Right atrium auricular region (tissue), 2 donors: ENCODE results near the gene BMX. TPM values are rescaled to one million over a fixed set of nuclear protein-coding genes. Genes with fewer than 3 reads are reported as not detected.
A peak's percentile ranks its signal among the peaks of the same experiment; 100 is the strongest.

Experiments used
- DNase-seq: peaks from one replicate; pipeline ENCODE4 v3.0.0-alpha.2; 2019; ENCODE audit warnings: low spot score
- H3K27ac ChIP-seq, 2 donors: fragments of 200-600 bp; sonication (generic); 1 replicate in 1 of 2; 2 replicates in 1 of 2; pipeline ENCODE4 v1.5.1; 2016 to 2019
- H3K27me3 ChIP-seq, 2 donors: fragments of 200-600 bp; sonication (generic); one replicate each; pipeline versions ENCODE4 v1.5.1 to v1.6.0; 2017 to 2019
- H3K36me3 ChIP-seq: fragments of 200-600 bp; sonication (generic); one replicate; pipeline ENCODE4 v1.5.1; 2016
- H3K4me1 ChIP-seq, 2 donors: fragments of 200-600 bp; sonication (generic); one replicate each; pipeline versions ENCODE4 v1.5.1 to v1.6.0; 2017 to 2019
- H3K4me3 ChIP-seq, 2 donors: fragments of 200-600 bp; sonication (generic); 1 replicate in 1 of 2; 2 replicates in 1 of 2; pipeline ENCODE4 v1.5.1; 2017 to 2019; ENCODE audit warnings: mild to moderate bottlenecking in 1 of 2, moderate library complexity in 1 of 2
- H3K9me3 ChIP-seq, 2 donors: fragments of 200-600 bp; sonication (generic); one replicate each; pipeline ENCODE4 v1.5.1; 2019
- total RNA-seq, 2 donors: library from RNA; depleted of rRNA; stranded (reverse); fragments of >200 nt; gene quantifications; one replicate each; pipeline ENCODE4 v1.1.0, GENCODE V29; 2016
- TF ChIP-seq, protein P1 (sequence below), 2 donors: fragments of 200-600 bp; sonication (generic); IDR thresholded peaks; one replicate each; pipeline ENCODE4 v1.5.1; 2019; ENCODE audit warnings: antibody characterized with exemption in 2 of 2

The BMX gene
- total RNA-seq, 2 donors from 2014 or later: 12.9 to 20.1 TPM

GRCh38 chrX:15560924-15561323 is 60.3 kb downstream of the BMX start:
- no peaks in the 10 kb centered on the region for H3K27me3 ChIP-seq
- H3K27ac ChIP-seq: no peak overlapping the region

GRCh38 chrX:15563056-15563455 is 62.4 kb downstream of the BMX start:
- Histone ChIP-seq H3K4me1 (no peaks in the 10 kb centered on the region), H3K4me3 (no peak overlapping the region), H3K27ac (no peak overlapping the region), H3K36me3 (no peaks in the 10 kb centered on the region), H3K27me3 (no peaks in the 10 kb centered on the region), H3K9me3 (no peaks in the 10 kb centered on the region)
- TF ChIP-seq, protein P1, sequence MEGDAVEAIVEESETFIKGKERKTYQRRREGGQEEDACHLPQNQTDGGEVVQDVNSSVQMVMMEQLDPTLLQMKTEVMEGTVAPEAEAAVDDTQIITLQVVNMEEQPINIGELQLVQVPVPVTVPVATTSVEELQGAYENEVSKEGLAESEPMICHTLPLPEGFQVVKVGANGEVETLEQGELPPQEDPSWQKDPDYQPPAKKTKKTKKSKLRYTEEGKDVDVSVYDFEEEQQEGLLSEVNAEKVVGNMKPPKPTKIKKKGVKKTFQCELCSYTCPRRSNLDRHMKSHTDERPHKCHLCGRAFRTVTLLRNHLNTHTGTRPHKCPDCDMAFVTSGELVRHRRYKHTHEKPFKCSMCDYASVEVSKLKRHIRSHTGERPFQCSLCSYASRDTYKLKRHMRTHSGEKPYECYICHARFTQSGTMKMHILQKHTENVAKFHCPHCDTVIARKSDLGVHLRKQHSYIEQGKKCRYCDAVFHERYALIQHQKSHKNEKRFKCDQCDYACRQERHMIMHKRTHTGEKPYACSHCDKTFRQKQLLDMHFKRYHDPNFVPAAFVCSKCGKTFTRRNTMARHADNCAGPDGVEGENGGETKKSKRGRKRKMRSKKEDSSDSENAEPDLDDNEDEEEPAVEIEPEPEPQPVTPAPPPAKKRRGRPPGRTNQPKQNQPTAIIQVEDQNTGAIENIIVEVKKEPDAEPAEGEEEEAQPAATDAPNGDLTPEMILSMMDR (IDR thresholded peaks at IDR 0.05): no peak
- DNase-seq: no peak

More at GRCh38 chrX:15560924-15561323, 60.3 kb downstream of the BMX start:
- TF ChIP-seq, protein P1 (IDR thresholded peaks at IDR 0.05): no peak
- H3K9me3 ChIP-seq: no peaks in the 10 kb centered on the region
- no peak overlapping the region for H3K4me3 ChIP-seq
- no peaks in the 10 kb centered on the region for H3K36me3 ChIP-seq
- no peak for DNase-seq
- no peaks in the 10 kb centered on the region for H3K4me1 ChIP-seq

DNA sequence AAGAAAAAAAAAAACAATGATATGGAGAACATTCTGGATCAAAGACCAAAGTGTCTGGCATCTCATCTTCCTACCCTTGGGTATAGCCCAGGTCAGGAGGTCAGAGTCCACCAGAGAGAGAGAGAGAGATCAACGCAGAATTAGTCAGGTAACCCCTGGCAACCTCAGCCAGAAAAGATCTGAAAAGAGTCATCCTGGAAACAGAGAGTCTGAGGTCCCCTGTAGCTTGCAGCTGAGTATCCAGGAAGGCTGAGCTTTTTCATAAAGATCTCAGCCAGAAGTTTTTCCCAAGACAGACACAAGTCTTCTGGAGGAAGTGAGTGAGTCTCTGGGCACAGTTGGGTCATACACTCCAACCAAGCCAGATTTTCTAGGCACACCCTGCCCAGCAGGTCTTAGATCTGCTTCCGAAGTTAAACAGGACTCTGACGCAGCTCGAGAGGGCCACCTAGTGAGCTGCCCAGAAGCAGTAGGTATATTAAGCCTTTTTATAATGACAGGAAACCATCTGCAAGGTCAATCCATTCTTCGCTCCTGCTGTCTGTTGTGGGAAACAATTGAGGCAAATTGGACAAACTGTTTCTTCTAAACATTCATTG is 64.5 kb downstream of the BMX start:
- TF ChIP-seq, protein P1 (IDR thresholded peaks at IDR 0.05): peak in 1 of 2 donors; percentile 68
- no peaks in the 10 kb centered on the region for H3K36me3 ChIP-seq
- DNase-seq: peak; percentile 80
- H3K27ac ChIP-seq: no peak overlapping the region
- no peaks in the 10 kb centered on the region for H3K9me3 ChIP-seq
- H3K27me3 ChIP-seq: no peaks in the 10 kb centered on the region
- H3K4me1 ChIP-seq: no peaks in the 10 kb centered on the region
- no peak overlapping the region for H3K4me3 ChIP-seq

- TF ChIP-seq, protein P1 (IDR thresholded peaks at IDR 0.05): no peak
- H3K27me3 ChIP-seq: no peaks in the 10 kb centered on the region
- DNase-seq: no peak
- no peak overlapping the region for H3K27ac ChIP-seq
- no peak overlapping the region for H3K4me3 ChIP-seq
- H3K4me1 ChIP-seq: no peaks in the 10 kb centered on the region
- H3K9me3 ChIP-seq: no peaks in the 10 kb centered on the region
- no peaks in the 10 kb centered on the region for H3K36me3 ChIP-seq
These were observed 65.6 kb downstream of the BMX start for GRCh38 chrX:15566244-15566643.

DNA sequence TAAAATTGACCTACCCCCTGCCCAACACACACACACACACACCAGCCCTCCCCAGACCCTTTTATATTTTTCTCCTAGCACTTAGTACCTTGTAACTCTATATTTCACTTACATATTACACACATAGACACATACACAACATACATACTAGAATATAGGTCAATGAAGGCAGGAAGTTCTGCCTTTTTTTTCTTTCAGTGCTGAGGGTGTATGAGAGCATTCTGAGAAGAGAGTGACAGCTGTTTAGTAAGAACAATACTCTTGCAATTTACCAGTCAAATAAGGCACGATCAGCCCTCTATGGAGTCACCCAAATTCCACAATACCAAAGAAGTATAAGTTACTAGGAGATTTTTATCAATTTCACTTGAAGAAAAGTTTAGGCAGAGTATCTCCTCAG is 66.7 kb downstream of the BMX start:
- H3K9me3 ChIP-seq: no peaks in the 10 kb centered on the region
- no peaks in the 10 kb centered on the region for H3K27me3 ChIP-seq
- no peak for DNase-seq
- no peaks in the 10 kb centered on the region for H3K4me1 ChIP-seq
- no peaks in the 10 kb centered on the region for H3K36me3 ChIP-seq
- no peak overlapping the region for H3K4me3 ChIP-seq
- TF ChIP-seq, protein P1 (IDR thresholded peaks at IDR 0.05): no peak
- H3K27ac ChIP-seq: no peak overlapping the region
